ENCODE results near the gene CDKN2B-AS1. TPM values are rescaled to one million over a fixed set of nuclear protein-coding genes. Genes with fewer than 3 reads are reported as not detected.

The CDKN2B-AS1 gene
- total and polyA plus RNA-seq, 2 donors from 2014 or later = 0.82 TPM; not detected in 1

- H3K27ac ChIP-seq (ENCODE audit: low read depth in 2 of 2, low read length in 2 of 2) = no peak overlapping the region
- TF ChIP-seq, protein P1, sequence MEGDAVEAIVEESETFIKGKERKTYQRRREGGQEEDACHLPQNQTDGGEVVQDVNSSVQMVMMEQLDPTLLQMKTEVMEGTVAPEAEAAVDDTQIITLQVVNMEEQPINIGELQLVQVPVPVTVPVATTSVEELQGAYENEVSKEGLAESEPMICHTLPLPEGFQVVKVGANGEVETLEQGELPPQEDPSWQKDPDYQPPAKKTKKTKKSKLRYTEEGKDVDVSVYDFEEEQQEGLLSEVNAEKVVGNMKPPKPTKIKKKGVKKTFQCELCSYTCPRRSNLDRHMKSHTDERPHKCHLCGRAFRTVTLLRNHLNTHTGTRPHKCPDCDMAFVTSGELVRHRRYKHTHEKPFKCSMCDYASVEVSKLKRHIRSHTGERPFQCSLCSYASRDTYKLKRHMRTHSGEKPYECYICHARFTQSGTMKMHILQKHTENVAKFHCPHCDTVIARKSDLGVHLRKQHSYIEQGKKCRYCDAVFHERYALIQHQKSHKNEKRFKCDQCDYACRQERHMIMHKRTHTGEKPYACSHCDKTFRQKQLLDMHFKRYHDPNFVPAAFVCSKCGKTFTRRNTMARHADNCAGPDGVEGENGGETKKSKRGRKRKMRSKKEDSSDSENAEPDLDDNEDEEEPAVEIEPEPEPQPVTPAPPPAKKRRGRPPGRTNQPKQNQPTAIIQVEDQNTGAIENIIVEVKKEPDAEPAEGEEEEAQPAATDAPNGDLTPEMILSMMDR (IDR thresholded peaks at IDR 0.05; ENCODE audit: borderline replicate concordance, extremely low read depth, insufficient read depth) = no peak
Observed at GRCh38 chr9:22169727-22170503, 175.3 kb downstream of the CDKN2B-AS1 start.

More at GRCh38 chr9:22169727-22170503, 175.3 kb downstream of the CDKN2B-AS1 start:
- intact Hi-C loops (cut with DNase I) = no loop called here
- H3K36me3 ChIP-seq (ENCODE audit: control insufficient read depth in 2 of 3, insufficient read depth in 3 of 3, low read length in 3 of 3) = no peaks in the 10 kb centered on the region
- DNase-seq = no peak
- no peak overlapping the region for H3K4me3 ChIP-seq (ENCODE audit: low read length in 3 of 3)
- no peaks in the 10 kb centered on the region for H3K4me1 ChIP-seq (ENCODE audit: control insufficient read depth in 2 of 3, insufficient read depth in 2 of 3, low read depth in 1 of 3, low read length in 3 of 3)
- H3K9me3 ChIP-seq (ENCODE audit: control insufficient read depth in 2 of 3, insufficient read depth in 1 of 3, low read length in 3 of 3) = no peaks in the 10 kb centered on the region
- H3K27me3 ChIP-seq (ENCODE audit: control insufficient read depth, insufficient read depth, low read length) = no peaks in the 10 kb centered on the region
- FAIRE-seq = no peak
- H3K9ac ChIP-seq (ENCODE audit: low read length in 3 of 3) = no peak overlapping the region

Other genes with a start within 250 kb of the CDKN2B-AS1 start
- 42.4 TPM for gene MTAP, start 192.2 kb upstream of the CDKN2B-AS1 start, total RNA-seq
- 11.2 TPM for gene MTAP, start 192.2 kb upstream of the CDKN2B-AS1 start, polyA plus RNA-seq (ENCODE audit: insufficient read depth, low read depth, low replicate concordance)
- gene CDKN2A, start 399 bp upstream of the CDKN2B-AS1 start, total RNA-seq = 4.1 TPM
- not detected for gene CDKN2A, start 399 bp upstream of the CDKN2B-AS1 start, polyA plus RNA-seq (ENCODE audit: insufficient read depth, low read depth, low replicate concordance)
- 1.8 TPM for gene CDKN2B, start 14.5 kb downstream of the CDKN2B-AS1 start, total RNA-seq
- gene CDKN2B, start 14.5 kb downstream of the CDKN2B-AS1 start, polyA plus RNA-seq (ENCODE audit: insufficient read depth, low read depth, low replicate concordance) = 0.30 TPM

Data from kidney (tissue), 14 donors.